CD14-positive monocyte (primary cell): Measurements from ENCODE around the gene WBP1. TPM values are rescaled to one million over a fixed set of nuclear protein-coding genes. Genes with fewer than 3 reads are reported as not detected.

Experiments used
- DNase-seq, 3 donors: peaks; one replicate each; pipeline ENCODE4 v3.0.0-alpha.2; 2011 to 2022
- H2AFZ ChIP-seq: 2 replicates; pipeline ENCODE4 v1.6.0; 2012; ENCODE audit warnings: mild to moderate bottlenecking, low read depth, low read length, inconsistent platforms; ENCODE audit not compliant: insufficient read depth, poor library complexity, severe bottlenecking
- H3K27ac ChIP-seq, 2 donors: 1 replicate in 1 of 2; 2 replicates in 1 of 2; pipeline ENCODE4 v1.5.1; 2012 to 2013; ENCODE audit warnings: low read length in 2 of 2, control low read depth in 1 of 2, inconsistent platforms in 1 of 2, low read depth in 1 of 2, mild to moderate bottlenecking in 1 of 2
- H3K27me3 ChIP-seq, 2 donors: one replicate each; pipeline versions ENCODE4 v1.6.0 to v1.6.1; 2011 to 2013; ENCODE audit warnings: low read length in 2 of 2; ENCODE audit not compliant: control insufficient read depth in 2 of 2, insufficient read depth in 2 of 2
- H3K36me3 ChIP-seq, 2 donors: replicated peaks in 1 of 2; 1 replicate in 1 of 2; 2 replicates in 1 of 2; pipeline versions ENCODE4 v1.5.1 to v1.6.1; 2012 to 2013; ENCODE audit warnings: low read length in 2 of 2, control low read depth in 1 of 2, inconsistent platforms in 1 of 2, mild to moderate bottlenecking in 1 of 2; ENCODE audit not compliant: insufficient read depth in 2 of 2, control insufficient read depth in 1 of 2
- H3K4me1 ChIP-seq, 2 donors: 1 replicate in 1 of 2; 2 replicates in 1 of 2; pipeline versions ENCODE4 v1.5.1 to v1.6.1; 2012 to 2013; ENCODE audit warnings: low read length in 2 of 2, control low read depth in 1 of 2, inconsistent platforms in 1 of 2, mild to moderate bottlenecking in 1 of 2, moderate library complexity in 1 of 2; ENCODE audit not compliant: insufficient read depth in 2 of 2, control insufficient read depth in 1 of 2
- H3K4me2 ChIP-seq: replicated peaks from 2 replicates; pipeline ENCODE3; 2012; ENCODE audit warnings: low read length, moderate library complexity, mild to moderate bottlenecking; ENCODE audit not compliant: poor library complexity, severe bottlenecking; ENCODE audit errors: extremely low read depth
- H3K4me3 ChIP-seq, 3 experiments: fragments of 200-600 bp in 1 of 3; sonication (generic) in 1 of 3; replicated peaks in 1 of 3; 1 replicate in 2 of 3; 2 replicates in 1 of 3; pipeline ENCODE4 v1.5.1; 2011 to 2013; ENCODE audit warnings: low read length in 3 of 3, mild to moderate bottlenecking in 3 of 3, control low read depth in 2 of 3, low read depth in 2 of 3, inconsistent platforms in 1 of 3, moderate library complexity in 1 of 3
- H3K79me2 ChIP-seq: 2 replicates; pipeline ENCODE4 v1.6.0; 2012; ENCODE audit warnings: mild to moderate bottlenecking, control low read depth, inconsistent platforms, low read length, moderate library complexity; ENCODE audit not compliant: insufficient read depth
- H3K9ac ChIP-seq: 2 replicates; pipeline ENCODE4 v1.6.0; 2017; ENCODE audit warnings: low read length, mild to moderate bottlenecking; ENCODE audit not compliant: insufficient read depth, poor library complexity, severe bottlenecking
- H3K9me3 ChIP-seq, 2 donors: replicated peaks in 1 of 2; 1 replicate in 1 of 2; 2 replicates in 1 of 2; pipeline versions ENCODE4 v1.5.1 to v1.6.1; 2012 to 2013; ENCODE audit warnings: low read length in 2 of 2, control low read depth in 1 of 2; ENCODE audit not compliant: control insufficient read depth in 1 of 2, insufficient read depth in 1 of 2
- H4K20me1 ChIP-seq: 2 replicates; pipeline ENCODE4 v1.6.0; 2012; ENCODE audit warnings: mild to moderate bottlenecking, low read length, control low read depth, moderate library complexity; ENCODE audit not compliant: insufficient read depth
- H3K27ac Mint-ChIP-seq, 7 donors: one replicate each; pipeline ENCODE4 v1.8.0; 2020; ENCODE audit warnings: mild to moderate bottlenecking in 7 of 7, mixed read lengths in 7 of 7, moderate library complexity in 6 of 7, inconsistent platforms in 2 of 7
- H3K27me3 Mint-ChIP-seq, 3 donors: one replicate each; pipeline ENCODE4 v1.8.0; 2021 to 2022; ENCODE audit warnings: low read depth in 3 of 3, mild to moderate bottlenecking in 3 of 3, mixed read lengths in 3 of 3, moderate library complexity in 3 of 3, inconsistent platforms in 1 of 3
- H3K36me3 Mint-ChIP-seq, 2 donors: one replicate each; pipeline ENCODE4 v1.8.0; 2020; ENCODE audit warnings: mixed read lengths in 2 of 2, inconsistent platforms in 1 of 2, mild to moderate bottlenecking in 1 of 2
- H3K4me1 Mint-ChIP-seq: one replicate; pipeline ENCODE4 v1.8.0; 2020; ENCODE audit warnings: mild to moderate bottlenecking, mixed read lengths
- H3K4me3 Mint-ChIP-seq, 2 donors: one replicate each; pipeline ENCODE4 v1.8.0; 2020; ENCODE audit warnings: mild to moderate bottlenecking in 2 of 2, mixed read lengths in 2 of 2, moderate library complexity in 1 of 2
- H3K9me3 Mint-ChIP-seq, 7 donors: one replicate each; pipeline ENCODE4 v1.8.0; 2020 to 2022; ENCODE audit warnings: mixed read lengths in 7 of 7, mild to moderate bottlenecking in 6 of 7, moderate library complexity in 6 of 7, inconsistent platforms in 2 of 7
- WGBS: methylation state at CpG from one replicate; pipeline ENCODE4 v1.1.5; 2013; ENCODE audit warnings: missing lambda C conversion rate; ENCODE audit not compliant: insufficient coverage; 5-methylcytosine and 5-hydroxymethylcytosine counted together
- intact Hi-C, 2 donors: fragments of 100-400 bp; cut with micrococcal nuclease; formaldehyde crosslinking; loops; one replicate each; pipeline versions ENCODE4 v1.15.0 to v1.15.1; 2023
- polyA plus RNA-seq, 3 donors: library from polyadenylated mRNA; depleted of rRNA in 1 of 3; unstranded in 2 of 3; stranded (reverse) in 1 of 3; fragments of 300-500 nt in 2 of 3; fragments of >200 nt in 1 of 3; fragmentation: Illumina TruSeq in 2 of 3; gene quantifications; 1 replicate in 2 of 3; 2 replicates in 1 of 3; pipeline ENCODE4 v1.2.3, GENCODE V29; 2012 to 2021
- TF ChIP-seq, protein P1 (sequence below): fragments of 200-600 bp; IDR thresholded peaks from one replicate; pipeline ENCODE4 v1.8.0; 2022; ENCODE audit warnings: antibody characterized with exemption, mild to moderate bottlenecking

Gene WBP1
- polyA plus RNA-seq, 3 donors: 23.9 to 109 (median 31.0) TPM

DNA sequence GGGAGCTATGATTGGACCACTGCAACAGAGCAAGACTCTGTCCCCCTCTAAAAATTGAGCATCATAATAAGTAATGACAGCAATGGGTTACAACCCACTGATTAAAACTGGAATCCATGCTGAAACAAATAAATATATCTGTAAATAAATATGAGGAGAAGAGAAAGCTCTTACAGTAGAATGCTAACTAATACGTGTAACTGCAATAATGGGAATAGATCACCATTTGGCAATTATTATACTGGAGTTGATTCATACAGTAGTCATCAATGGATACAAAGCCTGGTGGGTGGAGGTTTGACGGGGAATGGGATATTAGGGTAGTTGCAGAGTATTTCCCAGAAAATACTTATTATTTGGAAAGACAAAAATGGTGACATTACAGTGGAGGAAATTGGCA is 9.5 kb upstream of the WBP1 start:
- H3K4me2 ChIP-seq: no peak overlapping the region
- no peak for DNase-seq
- H3K36me3 Mint-ChIP-seq: no peaks in the 10 kb centered on the region
- H3K9me3 ChIP-seq: no peaks in the 10 kb centered on the region
- H3K27me3 Mint-ChIP-seq: peaks cover 9 to 20% (median 19%) of the 10 kb centered on the region in 3 donors
- H3K27ac ChIP-seq: no peak overlapping the region
- H2AFZ ChIP-seq: no peak overlapping the region
- WGBS: 100% methylated on average over 1 of the region's 2 CpGs
- no peak overlapping the region for H3K4me3 ChIP-seq
- H3K9ac ChIP-seq: no peak overlapping the region
- H3K27ac Mint-ChIP-seq: no peak overlapping the region
- peaks cover 3 to 4% of the 10 kb centered on the region in 2 donors for H3K4me1 ChIP-seq
- H3K36me3 ChIP-seq: no peaks in the 10 kb centered on the region
- H3K27me3 ChIP-seq: peaks cover 9 to 14% of the 10 kb centered on the region in 2 donors
- H3K9me3 Mint-ChIP-seq: no peaks in the 10 kb centered on the region
- no peaks in the 10 kb centered on the region for H4K20me1 ChIP-seq
- H3K4me1 Mint-ChIP-seq: peaks cover 3% of the 10 kb centered on the region
- TF ChIP-seq, protein P1, sequence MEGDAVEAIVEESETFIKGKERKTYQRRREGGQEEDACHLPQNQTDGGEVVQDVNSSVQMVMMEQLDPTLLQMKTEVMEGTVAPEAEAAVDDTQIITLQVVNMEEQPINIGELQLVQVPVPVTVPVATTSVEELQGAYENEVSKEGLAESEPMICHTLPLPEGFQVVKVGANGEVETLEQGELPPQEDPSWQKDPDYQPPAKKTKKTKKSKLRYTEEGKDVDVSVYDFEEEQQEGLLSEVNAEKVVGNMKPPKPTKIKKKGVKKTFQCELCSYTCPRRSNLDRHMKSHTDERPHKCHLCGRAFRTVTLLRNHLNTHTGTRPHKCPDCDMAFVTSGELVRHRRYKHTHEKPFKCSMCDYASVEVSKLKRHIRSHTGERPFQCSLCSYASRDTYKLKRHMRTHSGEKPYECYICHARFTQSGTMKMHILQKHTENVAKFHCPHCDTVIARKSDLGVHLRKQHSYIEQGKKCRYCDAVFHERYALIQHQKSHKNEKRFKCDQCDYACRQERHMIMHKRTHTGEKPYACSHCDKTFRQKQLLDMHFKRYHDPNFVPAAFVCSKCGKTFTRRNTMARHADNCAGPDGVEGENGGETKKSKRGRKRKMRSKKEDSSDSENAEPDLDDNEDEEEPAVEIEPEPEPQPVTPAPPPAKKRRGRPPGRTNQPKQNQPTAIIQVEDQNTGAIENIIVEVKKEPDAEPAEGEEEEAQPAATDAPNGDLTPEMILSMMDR: no peak
- no peaks in the 10 kb centered on the region for H3K79me2 ChIP-seq
- intact Hi-C loops: no loop called here
- H3K4me3 Mint-ChIP-seq: no peak overlapping the region

DNA sequence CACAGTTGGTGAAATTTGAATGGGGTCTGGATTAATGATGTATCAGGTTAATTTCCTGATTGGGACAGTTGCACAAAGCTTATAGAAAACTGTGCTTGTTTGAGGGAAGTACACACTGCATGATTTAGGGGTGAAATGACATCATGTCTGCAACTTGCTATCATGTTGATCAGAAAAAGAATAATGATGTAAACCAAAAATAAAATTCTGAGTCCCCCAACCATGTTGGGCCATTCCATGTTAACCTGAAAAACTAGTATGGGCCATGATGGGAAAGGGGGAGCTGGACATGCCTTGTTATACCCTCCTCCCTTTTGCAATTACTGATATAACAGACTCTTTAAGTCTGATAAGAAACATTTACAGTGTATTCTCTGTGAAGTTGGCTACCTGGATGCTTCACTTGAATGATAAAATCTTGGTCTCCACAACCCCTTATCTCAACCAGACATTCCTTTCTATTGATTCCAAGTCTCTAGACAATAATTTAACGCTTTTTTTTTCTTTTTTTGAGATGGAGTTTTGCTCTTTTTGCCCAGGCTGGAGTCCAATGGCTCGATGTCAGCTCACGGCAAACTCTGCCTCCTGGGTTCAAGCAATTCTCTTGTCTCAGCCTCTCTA is 7.6 kb upstream of the WBP1 start:
- no peak overlapping the region for H3K4me2 ChIP-seq
- H3K4me3 ChIP-seq: no peak overlapping the region
- peaks cover 12% of the 10 kb centered on the region for H3K4me1 Mint-ChIP-seq
- H3K27me3 Mint-ChIP-seq: peaks cover 6 to 9% (median 6%) of the 10 kb centered on the region in 3 donors
- H3K4me1 ChIP-seq: peaks cover 11% of the 10 kb centered on the region in 2 donors
- no peaks in the 10 kb centered on the region for H3K36me3 Mint-ChIP-seq
- no peak for DNase-seq
- TF ChIP-seq, protein P1: no peak
- H3K27ac ChIP-seq: no peak overlapping the region
- H3K27ac Mint-ChIP-seq: no peak overlapping the region
- H3K4me3 Mint-ChIP-seq: no peak overlapping the region
- H4K20me1 ChIP-seq: no peaks in the 10 kb centered on the region
- H3K9me3 Mint-ChIP-seq: no peaks in the 10 kb centered on the region
- no peaks in the 10 kb centered on the region for H3K9me3 ChIP-seq
- WGBS: 100% methylated on average over 1 of the region's 3 CpGs
- intact Hi-C loops: no loop called here
- peaks cover 0 to under 1% of the 10 kb centered on the region in 2 donors for H3K27me3 ChIP-seq
- H3K9ac ChIP-seq: no peak overlapping the region
- no peak overlapping the region for H2AFZ ChIP-seq
- H3K36me3 ChIP-seq: no peaks in the 10 kb centered on the region
- H3K79me2 ChIP-seq: peaks cover 6% of the 10 kb centered on the region
